Sigmoid colon (tissue), 4 donors: ENCODE measurements around the gene SESTD1.

ENCODE experiments used
- CTCF ChIP-seq, 4 experiments: fragments of 450-650 bp in 3 of 4; fragments of 200-600 bp in 1 of 4; IDR thresholded peaks; one replicate each; pipeline ENCODE4 v1.5.1; 2016 to 2019; ENCODE audit warnings: antibody characterized with exemption in 4 of 4, mild to moderate bottlenecking in 3 of 4, moderate library complexity in 2 of 4
- EP300 ChIP-seq, 4 donors: sonication (generic); formaldehyde crosslinking; IDR thresholded peaks; one replicate each; pipeline ENCODE4 v1.6.1; 2017; ENCODE audit warnings: antibody characterized with exemption in 4 of 4
- POLR2A ChIP-seq, 2 donors: fragments of 450-650 bp; IDR thresholded peaks; one replicate each; pipeline ENCODE4 v1.6.1; 2016; ENCODE audit warnings: antibody characterized with exemption in 2 of 2, mild to moderate bottlenecking in 2 of 2, moderate library complexity in 2 of 2
- POLR2AphosphoS5 ChIP-seq, 4 donors: sonication (generic); formaldehyde crosslinking; IDR thresholded peaks; one replicate each; pipeline ENCODE4 v1.6.1; 2017; ENCODE audit warnings: antibody characterized with exemption in 4 of 4

- TF ChIP-seq CTCF (IDR thresholded peaks at IDR 0.05) (no peak), POLR2A (IDR thresholded peaks at IDR 0.05) (no peak), EP300 (IDR thresholded peaks at IDR 0.05) (no peak), POLR2AphosphoS5 (IDR thresholded peaks at IDR 0.05) (no peak)
Observed at GRCh38 chr2:179125404-179125803, 139.2 kb downstream of the SESTD1 start.
